ENCODE results near the gene GTF3C2.
A peak's percentile ranks its signal among the peaks of the same experiment; 100 is the strongest.
"Not testable (repeated sequence)": the region's sequence is repeated elsewhere in the genome, so short reads cannot be mapped to it uniquely, and the experiment has no call there.

Gene GTF3C2

DNA sequence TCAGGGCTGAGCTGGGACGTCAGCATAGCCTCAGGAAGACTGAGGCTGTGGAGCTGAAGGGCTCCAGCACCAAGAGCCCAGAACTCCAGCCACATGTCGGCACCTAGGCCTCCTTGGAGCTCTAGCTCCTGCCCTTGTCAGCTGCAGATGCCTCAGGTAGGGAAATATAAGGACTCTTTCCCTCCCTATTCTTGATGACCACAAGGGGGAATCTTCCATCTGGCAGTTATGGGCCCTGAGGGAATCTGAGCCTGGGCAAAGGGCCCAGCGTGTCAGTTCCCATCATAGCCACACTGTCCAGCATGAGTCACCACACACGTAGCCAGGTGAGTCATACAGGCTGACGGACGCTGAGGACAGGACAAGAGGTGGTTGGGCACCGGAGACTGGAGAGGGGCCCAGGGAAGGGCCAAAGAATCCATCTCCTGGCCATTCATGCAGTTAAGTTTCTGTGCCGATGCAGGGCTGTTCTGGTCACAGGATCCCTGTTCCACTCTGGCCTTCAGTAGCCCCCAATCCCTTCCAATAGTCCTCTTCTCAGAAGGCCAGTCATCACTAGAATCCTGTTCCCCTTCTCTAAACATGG lies 35.5 kb downstream of the GTF3C2 start:
- DNase-seq (ENCODE audit: low read depth): peak; percentile 86

DNA sequence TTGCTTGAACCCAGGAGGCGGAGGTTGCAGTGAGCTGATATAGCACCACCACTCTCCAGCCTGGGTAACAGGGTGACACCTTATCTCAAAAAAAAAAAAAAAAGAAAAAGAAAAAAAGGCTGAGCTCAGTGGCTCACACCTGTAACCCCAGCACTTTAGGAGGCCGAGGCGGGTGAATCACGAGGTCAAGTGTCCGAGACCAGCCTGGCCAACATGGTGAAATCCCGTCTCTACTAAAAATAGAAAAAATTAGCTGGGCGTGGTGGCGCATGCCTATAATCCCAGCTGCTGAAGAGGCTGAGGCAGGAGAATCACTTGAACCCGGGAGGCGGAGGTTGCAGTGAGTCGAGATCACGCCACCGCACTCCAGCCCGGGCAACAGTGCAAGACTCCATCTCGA lies 36.7 kb downstream of the GTF3C2 start:
- not testable (repeated sequence) for DNase-seq (ENCODE audit: low read depth)

DNA sequence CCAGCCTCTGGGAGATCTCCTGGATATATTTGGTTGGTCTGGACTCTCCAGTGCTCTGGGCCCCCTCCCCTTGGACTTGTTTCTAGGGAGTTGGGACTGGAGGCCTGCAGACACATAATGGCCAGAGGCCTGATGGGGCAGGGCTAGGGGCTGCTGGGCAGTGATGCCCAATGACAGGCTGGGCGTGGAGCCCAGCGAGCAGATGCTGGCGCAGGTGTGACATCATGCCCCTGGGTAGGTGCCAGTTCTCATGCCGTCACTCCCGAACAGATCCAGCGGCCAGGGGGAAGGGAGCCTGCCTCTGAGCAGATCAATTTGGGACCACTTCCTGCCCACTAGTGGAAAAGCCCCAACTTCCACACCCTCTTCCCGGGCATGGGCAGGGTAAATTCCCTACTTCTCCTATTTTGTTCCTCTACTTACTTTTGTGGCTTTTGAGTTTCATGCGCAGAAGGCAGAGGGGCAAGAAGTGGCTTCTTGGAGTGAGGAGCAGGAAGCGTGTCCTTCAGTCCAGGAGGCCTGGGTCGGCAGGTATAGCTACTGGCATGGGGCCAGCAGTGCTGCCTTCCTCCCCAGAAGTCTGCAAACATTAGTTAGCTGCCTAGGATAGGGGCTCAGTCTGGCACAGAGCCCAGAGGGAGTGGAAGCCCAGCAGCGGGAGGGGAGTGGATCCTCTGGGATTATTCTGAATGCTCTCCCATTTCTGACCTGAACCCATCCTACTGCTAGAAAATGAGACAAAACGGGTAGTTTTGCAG lies 39.7 kb downstream of the GTF3C2 start:
- no peak for DNase-seq (ENCODE audit: low read depth)

- DNase-seq (ENCODE audit: low read depth): no peak
Observed at GRCh38 chr2:27315122-27315521, 41.4 kb downstream of the GTF3C2 start.

DNA sequence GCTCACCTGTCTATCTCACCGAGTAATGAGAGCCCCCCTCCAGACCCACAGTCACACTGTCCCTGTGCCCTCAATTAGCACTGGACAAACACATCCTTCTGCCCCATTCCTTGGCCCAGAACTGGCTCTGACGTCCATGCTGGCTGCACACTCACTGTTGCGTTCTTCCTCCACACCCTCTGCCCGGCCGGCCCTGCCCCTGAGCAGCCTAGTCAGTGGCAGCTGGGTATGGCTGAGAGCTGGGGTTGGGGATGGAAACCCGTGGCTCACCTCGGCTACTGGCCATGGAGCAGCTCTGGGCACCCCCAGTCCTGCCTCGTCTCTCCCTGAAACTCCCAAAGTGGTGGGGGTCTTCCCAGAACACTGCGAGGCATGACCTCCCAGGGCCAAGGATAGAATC lies 41.9 kb downstream of the GTF3C2 start:
- no peak for DNase-seq (ENCODE audit: low read depth)

DNA sequence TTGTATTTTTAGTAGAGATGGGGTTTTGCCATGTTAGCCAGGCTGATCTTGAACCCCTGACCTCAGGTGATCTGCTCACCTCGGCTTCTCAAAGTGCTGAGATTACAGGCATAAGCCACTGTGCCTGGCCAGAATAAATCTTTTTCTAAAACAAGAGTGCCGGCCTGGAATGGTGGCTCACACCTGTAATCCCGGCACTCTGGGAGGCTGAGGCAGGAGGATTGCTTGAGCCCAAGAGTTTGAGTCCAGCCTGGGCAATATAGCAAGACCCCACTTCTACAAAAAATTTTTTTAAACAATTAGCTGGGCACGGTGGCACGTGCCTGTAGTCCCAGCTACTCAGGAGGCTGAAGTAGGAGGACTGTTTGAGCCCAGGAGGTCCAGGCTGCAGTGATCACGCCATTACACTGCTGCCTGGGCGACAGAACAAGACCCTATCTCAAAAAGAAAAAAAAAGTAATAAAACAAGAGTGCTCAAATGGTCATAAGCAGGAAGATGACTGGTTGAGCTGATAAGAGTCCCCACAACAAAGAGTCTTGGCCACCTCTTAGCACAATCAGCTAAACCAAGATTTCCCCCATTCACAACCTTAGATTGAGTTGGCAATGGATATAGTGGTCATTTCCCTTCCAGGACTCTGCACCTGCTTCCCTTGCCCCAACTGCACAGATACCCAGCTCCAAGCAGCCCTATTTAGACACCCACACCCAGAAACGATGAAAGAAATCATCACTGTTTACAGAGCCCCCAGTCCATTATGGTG lies 42.5 kb downstream of the GTF3C2 start:
- no peak for DNase-seq (ENCODE audit: low read depth)

DNA sequence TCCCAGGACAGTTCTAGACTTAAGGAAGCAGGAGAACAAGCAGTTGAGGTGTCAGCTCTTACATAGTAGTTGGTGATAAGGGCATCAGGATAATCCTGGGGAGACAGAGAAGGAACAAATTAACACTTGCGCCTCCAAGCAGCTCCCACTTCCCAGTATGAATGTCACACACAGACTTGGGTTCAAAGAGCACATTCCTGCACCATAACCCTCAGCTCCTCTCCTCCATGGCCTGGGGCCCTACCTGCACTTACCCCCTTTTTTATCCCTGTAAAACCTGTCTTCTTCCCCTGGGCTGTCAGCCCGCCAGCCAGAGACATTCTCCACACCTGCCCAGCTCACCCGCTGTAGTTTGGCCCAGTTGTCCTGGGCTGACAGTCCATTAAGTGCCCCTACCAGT lies 44.4 kb downstream of the GTF3C2 start:
- DNase-seq (ENCODE audit: low read depth): no peak

DNA sequence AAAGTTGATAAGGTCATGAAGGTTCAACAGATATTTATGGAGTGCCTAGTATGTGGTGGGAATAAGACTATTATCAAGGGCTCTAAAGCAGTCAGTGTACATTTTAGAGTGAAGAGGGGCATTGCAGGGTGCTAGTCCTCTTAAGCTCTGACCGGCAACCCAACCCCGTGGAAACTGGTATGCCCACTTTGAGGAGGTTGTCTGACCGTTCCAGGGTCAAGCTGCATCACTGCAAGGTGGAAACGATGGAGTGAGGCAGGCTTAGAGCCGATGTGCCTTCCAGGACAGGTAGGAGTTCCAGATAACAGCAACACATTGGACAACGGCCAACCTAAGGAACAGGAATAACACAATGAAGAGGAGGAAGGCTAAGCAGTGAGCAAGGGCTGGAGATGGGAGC lies 46.9 kb downstream of the GTF3C2 start:
- no peak for DNase-seq (ENCODE audit: low read depth)

DNA sequence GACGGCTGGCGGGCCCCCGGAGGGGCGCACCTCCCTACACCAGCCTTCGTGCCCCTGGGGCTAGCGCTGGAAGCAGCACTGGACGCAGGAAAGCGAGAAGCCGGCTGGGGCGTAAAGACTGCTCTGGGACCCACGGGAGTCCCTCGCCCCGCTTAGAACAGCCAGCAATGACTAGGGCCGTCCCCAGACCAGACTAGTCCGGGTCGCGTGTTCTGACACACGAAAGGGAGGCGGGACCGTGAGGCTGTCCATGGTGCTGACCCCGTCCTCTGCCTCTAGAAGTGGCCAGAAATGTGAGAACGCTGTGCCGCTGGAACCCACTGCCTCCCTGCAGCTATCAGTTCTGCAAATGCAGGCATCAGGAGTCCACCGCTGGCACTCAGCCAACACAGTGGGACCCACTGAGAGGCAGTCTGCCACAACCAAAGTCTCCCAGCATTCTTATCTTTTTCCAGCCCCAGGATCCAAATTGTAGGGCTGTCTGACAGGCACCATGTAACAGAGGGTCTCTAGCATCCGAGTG lies 48.1 kb downstream of the GTF3C2 start, which contains the start of gene UCN:
TSS of gene UCN (minus strand) at position 87 of the 523 bp plus-strand sequence. CDS start 550 bp downstream, outside the sequence.
- no peak for DNase-seq (ENCODE audit: low read depth)

DNA sequence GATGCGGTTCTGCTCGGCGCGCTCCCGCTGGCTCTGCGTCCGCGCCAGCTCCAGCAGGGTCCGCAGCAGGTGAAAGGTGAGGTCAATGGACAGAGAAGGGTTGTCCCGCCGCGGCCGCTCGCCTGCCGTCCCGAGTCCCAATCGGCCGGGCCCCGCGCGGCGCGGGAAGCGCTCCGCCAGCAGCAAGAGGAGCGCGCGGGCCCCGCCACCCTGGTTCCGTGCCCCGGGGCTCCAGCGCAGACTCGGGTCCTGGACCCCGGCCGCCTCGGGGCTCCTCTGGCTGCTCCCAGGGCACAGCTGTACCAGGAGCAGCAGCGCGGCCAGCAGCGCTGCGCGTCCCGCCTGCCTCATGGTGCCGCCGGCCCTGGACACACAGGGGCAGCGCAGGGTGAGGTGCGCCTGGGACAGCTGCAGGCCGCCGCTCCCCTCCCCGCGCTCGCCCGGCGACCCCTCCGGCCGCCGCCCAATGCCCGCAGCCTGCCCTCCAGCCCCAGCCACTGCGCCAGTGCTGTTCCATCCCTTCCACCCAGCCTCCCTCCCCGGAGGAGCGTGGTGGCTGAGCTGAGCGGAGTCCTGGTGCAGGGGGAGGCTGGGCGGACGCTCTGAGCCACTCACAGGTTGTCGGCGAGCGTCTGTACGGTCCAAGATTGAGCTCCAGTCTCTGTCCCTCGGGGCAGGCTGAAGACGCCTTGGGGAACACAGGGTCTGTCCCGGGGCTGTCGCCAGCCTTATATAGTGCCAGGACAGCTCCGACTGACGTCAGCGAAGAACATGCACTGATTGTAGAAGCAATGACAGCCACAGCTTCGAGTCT lies 48.8 kb downstream of the GTF3C2 start:
- DNase-seq (ENCODE audit: low read depth): no peak

- DNase-seq (ENCODE audit: low read depth): no peak
Observed at GRCh38 chr2:27307287-27307544, 49.3 kb downstream of the GTF3C2 start.

GRCh38 chr2:27306573-27307286 lies 49.8 kb downstream of the GTF3C2 start:
- no peak for DNase-seq (ENCODE audit: low read depth)

DNA sequence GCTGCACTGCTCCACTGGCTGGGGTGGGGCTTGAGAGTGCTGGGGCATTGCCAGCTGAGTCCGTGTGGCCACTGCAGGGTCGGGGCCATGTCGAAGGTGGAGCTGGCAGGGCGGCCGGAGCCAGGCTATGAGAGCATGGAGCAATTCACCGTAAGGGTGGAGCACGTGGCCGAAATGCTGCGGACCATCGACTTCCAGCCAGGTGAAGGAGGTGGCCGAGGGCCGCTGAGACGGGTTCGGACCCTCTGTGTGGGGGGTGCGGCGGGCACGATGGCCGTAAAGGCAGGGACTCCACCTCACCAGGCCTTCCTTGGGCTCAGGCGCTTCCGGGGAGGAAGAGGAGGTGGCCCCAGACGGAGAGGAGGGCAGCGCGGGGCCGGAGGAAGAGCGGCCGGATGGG lies 50.4 kb downstream of the GTF3C2 start:
- no peak for DNase-seq (ENCODE audit: low read depth)

- no peak for DNase-seq (ENCODE audit: low read depth)
Observed at GRCh38 chr2:27305516-27305915, 51.0 kb downstream of the GTF3C2 start.

GRCh38 chr2:27304488-27305240 lies 51.9 kb downstream of the GTF3C2 start:
- DNase-seq (ENCODE audit: low read depth): no peak

- no peak for DNase-seq (ENCODE audit: low read depth)
Observed at GRCh38 chr2:27303093-27304025, 53.2 kb downstream of the GTF3C2 start.

- not testable (repeated sequence) for DNase-seq (ENCODE audit: low read depth)
Observed at GRCh38 chr2:27300606-27301005, 56.0 kb downstream of the GTF3C2 start.

- no peak for DNase-seq (ENCODE audit: low read depth)
Observed at GRCh38 chr2:27298391-27299080, 58.0 kb downstream of the GTF3C2 start.

- DNase-seq (ENCODE audit: low read depth): no peak
Observed at GRCh38 chr2:27297195-27297594, 59.4 kb downstream of the GTF3C2 start.
